NOMO-1 treated with dmso at 0.1 percent for 144 hours (cell line): ENCODE measurements around the gene RBM44.
"Not testable (repeated sequence)": the region's sequence is repeated elsewhere in the genome, so short reads cannot be mapped to it uniquely, and the experiment has no call there.

Experiments
- DNase-seq: peaks from one replicate; lab custom pipeline; 2025; ENCODE audit not compliant: unreplicated experiment; lab: John Stamatoyannopoulos, UW

RBM44 gene

GRCh38 chr2:237798236-237799059 lies at the start of gene RBM44:
Gene RBM44 (plus strand): TSS chr2:237798779. CDS start chr2:237813610, 14,831 bp downstream.
- DNase-seq = no peak

DNA sequence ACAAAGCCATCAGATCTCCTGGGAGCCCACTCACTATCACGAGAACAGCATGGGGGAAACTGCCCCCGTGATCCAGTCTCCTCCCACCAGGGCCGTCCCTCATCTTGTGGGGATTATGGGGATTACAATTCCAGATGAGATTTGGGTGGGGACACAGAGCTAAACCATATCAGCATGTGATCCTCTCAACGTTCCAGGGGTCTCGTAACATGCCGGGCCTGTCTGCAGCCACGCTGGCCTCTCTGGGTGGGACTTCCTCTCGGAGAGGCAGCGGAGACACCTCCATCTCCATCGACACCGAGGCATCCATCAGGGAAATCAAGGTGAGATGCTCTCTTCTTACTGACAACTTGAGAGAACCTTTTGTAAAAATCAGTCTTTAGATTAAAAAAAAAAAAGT lies 49.6 kb upstream of the RBM44 start:
- no peak for DNase-seq

GRCh38 chr2:237749961-237750360 lies 48.6 kb upstream of the RBM44 start:
- no peak for DNase-seq

DNA sequence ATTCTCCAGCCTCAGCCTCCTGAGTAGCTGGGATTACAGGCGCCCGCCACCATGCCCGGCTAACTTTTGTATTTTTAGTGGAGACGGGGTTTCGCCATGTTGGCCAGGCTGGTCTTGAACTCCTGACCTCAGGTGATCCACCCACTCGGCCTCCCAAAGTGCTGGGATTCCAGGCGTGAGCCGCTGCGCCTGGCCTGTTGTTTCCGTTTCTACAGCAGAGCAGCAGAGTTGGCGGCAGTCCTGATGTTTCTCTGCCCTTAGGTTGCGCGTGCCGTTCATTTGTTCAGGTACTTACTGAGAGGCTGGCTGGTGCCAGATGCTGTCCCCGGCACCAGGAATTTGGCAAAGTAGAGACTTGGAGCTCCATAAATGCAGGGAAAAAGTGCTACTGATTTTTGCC lies 48.1 kb upstream of the RBM44 start:
- DNase-seq = not testable (repeated sequence)

DNA sequence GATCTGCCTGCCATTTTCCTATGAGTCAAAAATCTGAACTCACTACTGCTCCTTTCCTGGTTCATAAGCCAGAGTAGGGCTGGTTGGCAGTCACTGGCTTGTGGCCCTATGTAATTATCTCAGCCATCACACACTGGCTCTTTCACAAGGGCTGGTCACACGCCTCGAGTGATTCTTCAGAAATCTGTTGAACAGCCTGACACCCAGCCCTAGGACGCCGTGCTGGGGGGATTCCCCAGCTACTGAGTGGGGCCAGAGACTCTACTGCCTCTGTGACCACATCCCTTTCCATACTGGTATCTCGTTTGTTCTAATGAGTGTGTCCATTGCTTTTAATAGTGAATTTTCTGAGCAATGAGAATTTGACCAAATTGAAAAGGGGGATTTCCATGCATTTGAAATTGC lies 45.8 kb upstream of the RBM44 start:
- no peak for DNase-seq

GRCh38 chr2:237754182-237754581 lies 44.4 kb upstream of the RBM44 start:
- no peak for DNase-seq

DNA sequence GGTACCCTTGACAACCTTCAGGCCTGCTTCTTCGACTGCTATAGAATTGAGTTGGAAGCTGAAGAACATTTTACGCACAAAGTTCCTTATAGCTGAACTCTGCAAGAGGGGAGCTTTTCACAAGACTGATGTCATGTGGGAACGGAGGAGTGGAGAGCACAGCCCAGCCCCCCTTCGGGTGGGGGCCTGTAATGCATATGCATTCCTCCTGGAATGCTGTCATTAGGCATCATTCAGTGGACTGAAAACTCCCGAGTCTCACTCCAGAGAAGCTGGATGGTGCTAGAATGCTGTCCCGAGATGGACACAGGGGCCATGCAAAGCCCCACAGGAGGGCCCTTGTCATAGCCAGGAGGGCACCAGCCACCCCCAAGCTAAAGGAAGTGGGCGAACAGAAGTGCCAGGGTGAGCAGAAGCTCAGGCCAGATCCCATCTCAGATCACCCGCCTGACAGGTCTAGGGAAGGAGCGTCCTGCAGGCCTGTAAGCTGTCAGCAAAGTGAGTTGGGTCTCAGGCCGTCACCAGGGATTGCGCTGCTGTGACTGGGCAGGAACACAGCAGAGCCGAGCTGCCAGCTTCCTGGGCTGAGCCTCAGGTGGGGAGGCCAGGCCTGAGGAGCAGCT lies 43.8 kb upstream of the RBM44 start:
- DNase-seq = no peak

GRCh38 chr2:237757616-237758015 lies 41.0 kb upstream of the RBM44 start:
- no peak for DNase-seq

DNA sequence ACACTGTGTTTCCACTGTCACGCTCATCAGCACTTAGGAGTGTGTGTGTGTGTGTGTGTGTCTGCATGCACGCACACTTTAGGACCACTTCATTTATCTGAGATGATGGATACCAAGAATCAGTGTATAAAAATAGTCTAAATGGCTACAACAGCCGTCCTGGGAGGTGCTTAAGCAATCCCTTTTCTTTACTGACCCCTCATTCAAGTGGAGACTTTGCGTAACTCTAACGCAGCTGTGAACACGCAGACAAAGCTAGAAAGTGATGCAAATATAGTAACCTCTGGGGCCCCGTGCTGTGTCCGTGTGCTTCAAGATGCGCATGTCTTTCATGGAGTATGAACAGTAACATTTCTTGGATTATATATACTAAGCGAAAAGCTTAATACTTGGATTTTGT lies 40.4 kb upstream of the RBM44 start:
- DNase-seq = no peak

DNA sequence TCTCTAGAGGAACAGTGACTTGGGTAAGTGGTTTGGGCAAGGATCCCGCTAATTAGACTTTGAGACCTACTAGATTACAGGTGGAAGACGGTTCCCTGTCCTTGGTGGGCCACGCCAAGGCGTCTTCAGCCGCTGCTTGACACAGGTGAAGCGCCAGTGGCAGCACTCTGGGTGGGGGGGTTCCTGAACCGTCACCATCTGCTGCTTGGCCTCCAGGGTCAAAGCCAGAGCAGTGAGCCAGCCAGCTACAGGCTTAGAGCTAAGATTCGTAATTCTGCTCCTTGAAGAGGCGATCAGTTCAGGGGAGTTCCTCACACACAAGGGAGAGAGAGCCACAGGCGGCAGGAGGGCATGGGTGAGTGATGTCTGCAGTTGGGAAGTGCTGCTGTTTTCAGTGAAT lies 39.4 kb upstream of the RBM44 start:
- no peak for DNase-seq

GRCh38 chr2:237760506-237761502 lies 37.8 kb upstream of the RBM44 start:
- no peak for DNase-seq

DNA sequence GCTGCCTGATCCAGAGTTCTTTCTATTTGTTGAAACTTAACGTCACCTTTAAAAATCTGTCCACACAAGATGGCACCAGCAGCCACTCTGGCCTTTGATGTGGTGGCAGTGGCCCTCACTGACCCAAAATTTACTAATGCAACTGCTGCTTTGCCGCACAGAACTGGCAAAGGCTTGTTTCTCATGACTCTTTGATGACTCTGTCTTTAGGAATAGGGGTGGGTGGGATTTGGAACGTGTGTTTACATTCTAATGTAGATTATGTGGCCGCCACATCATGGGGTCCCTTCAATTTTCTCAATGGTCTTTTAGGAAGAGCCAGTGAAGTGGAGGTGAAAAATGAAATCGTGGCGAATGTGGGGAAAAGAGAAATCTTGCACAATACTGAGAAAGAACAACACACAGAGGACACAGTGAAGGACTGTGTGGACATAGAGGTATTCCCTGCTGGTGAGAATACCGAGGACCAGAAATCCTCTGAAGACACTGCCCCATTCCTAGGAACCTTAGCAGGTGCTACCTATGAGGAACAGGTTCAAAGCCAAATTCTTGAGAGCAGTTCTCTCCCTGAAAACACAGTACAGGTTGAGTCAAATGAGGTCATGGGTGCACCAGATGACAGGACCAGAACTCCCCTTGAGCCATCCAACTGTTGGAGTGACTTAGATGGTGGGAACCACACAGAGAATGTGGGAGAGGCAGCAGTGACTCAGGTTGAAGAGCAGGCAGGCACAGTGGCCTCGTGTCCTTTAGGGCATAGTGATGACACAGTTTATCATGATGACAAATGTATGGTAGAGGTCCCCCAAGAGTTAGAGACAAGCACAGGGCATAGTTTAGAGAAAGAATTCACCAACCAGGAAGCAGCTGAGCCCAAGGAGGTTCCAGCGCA lies 36.0 kb upstream of the RBM44 start:
- DNase-seq = not testable (repeated sequence)

DNA sequence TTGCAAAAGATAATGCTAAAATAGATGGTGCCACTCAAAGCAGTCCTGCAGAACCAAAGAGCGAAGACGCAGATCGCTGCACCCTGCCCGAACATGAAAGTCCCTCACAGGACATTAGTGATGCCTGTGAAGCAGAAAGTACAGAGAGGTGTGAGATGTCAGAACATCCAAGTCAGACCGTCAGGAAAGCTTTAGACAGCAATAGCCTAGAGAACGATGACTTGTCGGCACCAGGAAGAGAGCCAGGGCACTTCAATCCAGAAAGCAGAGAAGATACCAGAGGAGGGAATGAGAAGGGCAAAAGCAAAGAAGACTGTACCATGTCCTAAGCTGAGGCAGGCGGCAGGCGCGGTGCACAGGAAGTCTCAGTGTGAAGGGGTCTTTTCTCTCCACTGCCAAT lies 34.8 kb upstream of the RBM44 start:
- DNase-seq = no peak

GRCh38 chr2:237765122-237765521 lies 33.5 kb upstream of the RBM44 start:
- not testable (repeated sequence) for DNase-seq

GRCh38 chr2:237765875-237766274 lies 32.7 kb upstream of the RBM44 start:
- no peak for DNase-seq

GRCh38 chr2:237766340-237766739 lies 32.2 kb upstream of the RBM44 start:
- no peak for DNase-seq

GRCh38 chr2:237772513-237772912 lies 26.1 kb upstream of the RBM44 start:
- no peak for DNase-seq

DNA sequence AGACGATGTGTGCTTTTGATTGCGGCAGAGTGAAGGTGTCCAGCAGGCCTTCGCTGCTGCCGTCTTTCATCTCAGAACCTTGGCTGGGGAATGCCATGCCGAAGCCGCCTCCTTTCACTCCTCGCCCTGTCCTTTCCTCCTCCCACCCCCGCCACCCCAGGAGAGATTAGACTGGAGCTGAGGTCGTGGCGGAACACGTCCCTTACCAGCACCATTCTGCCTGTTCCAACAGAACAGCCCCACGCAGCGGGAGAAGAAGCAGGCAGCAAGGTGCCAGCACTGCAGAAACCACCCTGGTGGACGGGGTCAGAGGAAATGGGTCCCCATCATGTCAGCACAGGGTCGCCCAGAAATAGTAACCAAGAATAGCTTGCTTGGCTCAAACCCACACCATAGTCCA lies 24.8 kb upstream of the RBM44 start:
- DNase-seq = no peak

- peak; percentile 7 for DNase-seq
Observed at GRCh38 chr2:237774811-237775553, 23.6 kb upstream of the RBM44 start.

- no peak for DNase-seq
Observed at GRCh38 chr2:237779521-237779920, 19.1 kb upstream of the RBM44 start.
